HepG2 (cell line): ENCODE results near the gene TC2N. TPM values are rescaled to one million over a fixed set of nuclear protein-coding genes. Genes with fewer than 3 reads are reported as not detected.
"Not testable (repeated sequence)": the region's sequence is repeated elsewhere in the genome, so short reads cannot be mapped to it uniquely, and the experiment has no call there.

Experiments used
- ATAC-seq: fragments of 200-7000 bp; cut with Tn5 transposase; 3 replicates; pipeline ENCODE4 v1.9.1; 2020; ENCODE audit warnings: mild to moderate bottlenecking, moderate library complexity
- BruUV-seq: library from RNA; stranded (reverse); fragments of 400-500 nt; replicated peaks from 2 replicates; lab custom pipeline; 2021; lab: Mats Ljungman, UMichigan
- CTCF ChIA-PET: fragments of 300-600 bp; formaldehyde crosslinking; extraction: SDS; loops from one replicate; lab custom pipeline; 2021; ENCODE audit warnings: low total read pairs, inconsistent platforms, low intra/inter-chr PET ratio; lab: Yijun Ruan, JAX
- POLR2A ChIA-PET: fragments of 350-600 bp; sonication (Branson Sonifier 250); formaldehyde crosslinking; loops from one replicate; lab custom pipeline; 2020; ENCODE audit warnings: antibody characterized with exemption, inconsistent platforms; lab: Yijun Ruan, JAX
- DNase-seq: peaks from one replicate; pipeline ENCODE4 v3.0.0-alpha.2; 2015; ENCODE audit warnings: low spot score
- FAIRE-seq: peaks from 3 replicates; lab custom pipeline; 2011; peaks lifted over from hg19 to GRCh38; lab: Jason Lieb, UNC
- H2AFZ ChIP-seq: one replicate; pipeline ENCODE4 v1.6.1; 2011; ENCODE audit warnings: low read length, inconsistent platforms
- H3K27ac ChIP-seq: fragments of 300-600 bp; 3 replicates; pipeline ENCODE4 v1.8.0; 2011; ENCODE audit warnings: mixed run types, mild to moderate bottlenecking, mixed read lengths, low read length, inconsistent platforms; ENCODE audit not compliant: insufficient read depth; ENCODE audit errors: extremely low read length
- H3K27me3 ChIP-seq, 2 experiments: fragments of 200-600 bp in 1 of 2; 2 replicates in 1 of 2; 3 replicates in 1 of 2; pipeline versions ENCODE4 v1.6.0 to v1.8.0; 2011; ENCODE audit warnings: low read length in 2 of 2, mild to moderate bottlenecking in 2 of 2, moderate library complexity in 2 of 2, inconsistent platforms in 1 of 2; ENCODE audit not compliant: insufficient read depth in 2 of 2, control insufficient read depth in 1 of 2
- H3K36me3 ChIP-seq, 2 experiments: fragments of 200-600 bp in 1 of 2; replicated peaks in 1 of 2; 2 replicates in 1 of 2; 3 replicates in 1 of 2; pipeline versions ENCODE4 v1.5.1 to v1.8.0; 2011; ENCODE audit warnings: low read length in 2 of 2, inconsistent platforms in 1 of 2; ENCODE audit not compliant: insufficient read depth in 2 of 2, control insufficient read depth in 1 of 2
- H3K4me1 ChIP-seq: 2 replicates; pipeline ENCODE4 v1.5.1; 2012; ENCODE audit warnings: low read length, inconsistent platforms; ENCODE audit not compliant: insufficient read depth
- H3K4me2 ChIP-seq: 2 replicates; pipeline ENCODE4 v1.6.0; 2011; ENCODE audit warnings: low read depth, low read length, inconsistent platforms
- H3K4me3 ChIP-seq, 3 experiments: fragments of 200-600 bp in 1 of 3; sonication (generic), shearing (Covaris generic) in 1 of 3; replicated peaks in 1 of 3; 2 replicates each; pipeline ENCODE4 v1.5.1; 2011 to 2016; ENCODE audit warnings: low read length in 3 of 3, inconsistent platforms in 2 of 3, low read depth in 2 of 3, mild to moderate bottlenecking in 2 of 3, control low read depth in 1 of 3, mixed read lengths in 1 of 3; ENCODE audit not compliant: insufficient read depth in 1 of 3
- H3K79me2 ChIP-seq: one replicate; pipeline ENCODE4 v1.6.1; 2011; ENCODE audit warnings: low read length, inconsistent platforms; ENCODE audit not compliant: insufficient read depth
- H3K9ac ChIP-seq: 2 replicates; pipeline ENCODE4 v1.6.0; 2011; ENCODE audit warnings: mild to moderate bottlenecking, low read depth, low read length, inconsistent platforms; ENCODE audit not compliant: insufficient read depth
- H3K9me3 ChIP-seq: 2 replicates; pipeline ENCODE4 v1.5.1; 2012; ENCODE audit warnings: mild to moderate bottlenecking, low read length
- H4K20me1 ChIP-seq: 2 replicates; pipeline ENCODE4 v1.6.0; 2011; ENCODE audit warnings: inconsistent platforms, mild to moderate bottlenecking, low read length, moderate library complexity; ENCODE audit not compliant: insufficient read depth
- BCLAF1 ChIP-seq: fragments of 450-650 bp; IDR thresholded peaks from 2 replicates; pipeline ENCODE4 v1.6.1; 2017; ENCODE audit warnings: mild to moderate bottlenecking
- MZF1 ChIP-seq: sonication (generic); formaldehyde crosslinking; IDR thresholded peaks from 2 replicates; pipeline ENCODE4 v1.8.1; 2023; ENCODE audit warnings: mild to moderate bottlenecking, missing genetic modification reagents, borderline replicate concordance
- NFRKB ChIP-seq: fragments of 450-650 bp; IDR thresholded peaks from 2 replicates; pipeline ENCODE4 v1.6.1; 2017
- TAF15 ChIP-seq: fragments of 200-400 bp; formaldehyde crosslinking; IDR thresholded peaks from one replicate; pipeline ENCODE4 v1.6.1; 2018; ENCODE audit warnings: mild to moderate bottlenecking, low read depth, low read length; ENCODE audit not compliant: poor library complexity, severe bottlenecking
- ZBTB49 ChIP-seq: sonication (generic); formaldehyde crosslinking; IDR thresholded peaks from 2 replicates; pipeline ENCODE4 v1.4.0; 2020; ENCODE audit warnings: missing genetic modification reagents, borderline replicate concordance
- ZFP1 ChIP-seq: IDR thresholded peaks from 2 replicates; pipeline ENCODE4 v1.6.1; 2016
- ZNF615 ChIP-seq: sonication (generic); formaldehyde crosslinking; IDR thresholded peaks from 2 replicates; pipeline ENCODE4 v1.5.0; 2020; ENCODE audit warnings: mild to moderate bottlenecking, missing genetic modification reagents, borderline replicate concordance
- ZNF704 ChIP-seq: sonication (generic); formaldehyde crosslinking; IDR thresholded peaks from 2 replicates; pipeline ENCODE4 v1.8.1; 2023; ENCODE audit warnings: mild to moderate bottlenecking, inconsistent platforms, moderate library complexity, missing genetic modification reagents, borderline replicate concordance
- ZSCAN5A ChIP-seq: sonication (generic); formaldehyde crosslinking; IDR thresholded peaks from 2 replicates; pipeline ENCODE4 v1.8.0; 2022; ENCODE audit warnings: mild to moderate bottlenecking, missing genetic modification reagents, borderline replicate concordance
- WGBS: methylation state at CpG from one replicate; pipeline ENCODE4 v1.1.6; 2017; ENCODE audit warnings: low lambda C conversion rate; 5-methylcytosine and 5-hydroxymethylcytosine counted together
- in situ Hi-C: cut with HindIII; loops from 2 replicates; pipeline ENCODE4 v1.10.0; 2017; ENCODE audit warnings: low pct_unique_long_range_greater_than_20kb; ENCODE audit not compliant: extremely low pct_ligation_motif_present
- intact Hi-C: fragments of 100-400 bp; cut with micrococcal nuclease; formaldehyde crosslinking; loops from one replicate; pipeline ENCODE4 v1.10.0; 2022; ENCODE audit not compliant: unreplicated experiment
- polyA plus RNA-seq, 8 experiments: library from polyadenylated mRNA; depleted of rRNA in 3 of 8; stranded (reverse) in 7 of 8; unstranded in 1 of 8; fragments of >200 nt; fragmentation: Illumina TruSeq in 4 of 8; extraction: Trizol in 4 of 8; gene quantifications; 2 replicates each; pipeline versions ENCODE4 v1.2.1 to v1.2.3, GENCODE V29; 2011 to 2016; ENCODE audit warnings: low read depth in 4 of 8, missing spikeins in 1 of 8, mixed read lengths in 1 of 8; ENCODE audit not compliant: insufficient read depth in 1 of 8
- total RNA-seq, 5 experiments: library from RNA; depleted of rRNA; stranded (reverse); fragments of >200 nt; fragmentation: Illumina TruSeq; extraction: Trizol; gene quantifications; 2 replicates each; pipeline ENCODE4 v1.2.3, GENCODE V29; 2016; ENCODE audit warnings: low read depth in 1 of 5

The TC2N gene
- total and polyA plus RNA-seq, 2 of the 13 experiments (the other 11 are each of a cell fraction or from before 2014, with no cell fraction given) = 0.03 TPM; not detected in 1

- ATAC-seq, H3K9ac ChIP-seq, H4K20me1 ChIP-seq, intact Hi-C loops, POLR2A ChIA-PET, H2AFZ ChIP-seq, FAIRE-seq, H3K79me2 ChIP-seq, DNase-seq, H3K4me1 ChIP-seq, H3K4me3 ChIP-seq, H3K36me3 ChIP-seq, in situ Hi-C loops, BruUV-seq, H3K9me3 ChIP-seq, CTCF ChIA-PET, H3K4me2 ChIP-seq, H3K27ac ChIP-seq, H3K27me3 ChIP-seq: not testable (repeated sequence)
- 0% methylated on average over 2 of the region's 2 CpGs for WGBS
Measured at GRCh38 chr14:91739867-91740266, 127.5 kb downstream of the TC2N start.

GRCh38 chr14:91737619-91738018 is 129.7 kb downstream of the TC2N start:
- Histone ChIP-seq H3K36me3 (no peaks in the 10 kb centered on the region), H3K4me3 (no peak overlapping the region), H3K27ac (no peak overlapping the region), H3K9me3 (no peaks in the 10 kb centered on the region), H4K20me1 (no peaks in the 10 kb centered on the region), H3K4me2 (no peak overlapping the region), H3K27me3 (no peaks in the 10 kb centered on the region), H3K9ac (no peak overlapping the region), H3K4me1 (no peaks in the 10 kb centered on the region), H2AFZ (no peak overlapping the region), H3K79me2 (no peaks in the 10 kb centered on the region)
- no peak for DNase-seq
- POLR2A ChIA-PET = no interaction called here
- ATAC-seq = no peak
- 30% methylated on average over 5 of the region's 5 CpGs for WGBS
- in situ Hi-C loops = no loop called here
- no peak for FAIRE-seq
- CTCF ChIA-PET = no interaction called here
- BruUV-seq = no TSS peak
- intact Hi-C loops = loop anchor here (2.0 kb wide), 1 partner anchor 49 kb away; no protein-coding TSS in a partner anchor
- no peak for TF ChIP-seq NFRKB
- no peak for TF ChIP-seq TAF15
- TF ChIP-seq MZF1 (CRISPR knock-in tag) = no peak
- no peak for TF ChIP-seq ZNF704 (CRISPR knock-in tag)
- no peak for TF ChIP-seq ZSCAN5A (CRISPR knock-in tag)
- no peak for TF ChIP-seq ZFP1 (CRISPR knock-in tag)
- no peak for TF ChIP-seq ZNF615 (CRISPR knock-in tag)
- no peak for TF ChIP-seq ZBTB49 (CRISPR knock-in tag)
- TF ChIP-seq BCLAF1 = no peak
